Liver (tissue), 9 donors: ENCODE data around the gene SLC6A17. TPM values are rescaled to one million over a fixed set of nuclear protein-coding genes. Genes with fewer than 3 reads are reported as not detected.

Source experiments
- DNase-seq: peaks from one replicate; pipeline ENCODE4 v3.0.0-alpha.2; 2017; ENCODE audit warnings: low spot score
- H3K27ac ChIP-seq, 2 donors: one replicate each; pipeline ENCODE4 v1.7.0; 2013; ENCODE audit warnings: inconsistent platforms in 2 of 2, low read length in 2 of 2, control low read depth in 1 of 2, low read depth in 1 of 2, mild to moderate bottlenecking in 1 of 2
- H3K27me3 ChIP-seq, 4 donors: one replicate each; pipeline versions ENCODE4 v1.6.1 to v1.7.0; 2013; ENCODE audit warnings: low read length in 3 of 4, inconsistent platforms in 1 of 4, mild to moderate bottlenecking in 1 of 4, moderate library complexity in 1 of 4; ENCODE audit not compliant: control insufficient read depth in 4 of 4, insufficient read depth in 4 of 4
- H3K36me3 ChIP-seq, 4 donors: one replicate each; pipeline versions ENCODE4 v1.6.1 to v1.7.0; 2013; ENCODE audit warnings: low read length in 3 of 4, mild to moderate bottlenecking in 3 of 4, low read depth in 1 of 4, moderate library complexity in 1 of 4; ENCODE audit not compliant: control insufficient read depth in 4 of 4, insufficient read depth in 3 of 4
- H3K4me1 ChIP-seq, 4 donors: one replicate each; pipeline versions ENCODE4 v1.6.1 to v1.7.0; 2013; ENCODE audit warnings: low read length in 3 of 4, mild to moderate bottlenecking in 3 of 4, moderate library complexity in 1 of 4; ENCODE audit not compliant: control insufficient read depth in 4 of 4, insufficient read depth in 4 of 4
- H3K4me3 ChIP-seq, 3 donors: one replicate each; pipeline versions ENCODE4 v1.6.1 to v1.7.0; 2013; ENCODE audit warnings: low read length in 3 of 3, control low read depth in 1 of 3, low read depth in 1 of 3, mild to moderate bottlenecking in 1 of 3
- H3K9ac ChIP-seq, 2 donors: one replicate each; pipeline ENCODE4 v1.7.0; 2013; ENCODE audit warnings: low read length in 2 of 2, mild to moderate bottlenecking in 2 of 2, moderate library complexity in 2 of 2, control low read depth in 1 of 2, low read depth in 1 of 2
- H3K9me3 ChIP-seq, 4 donors: one replicate each; pipeline versions ENCODE4 v1.6.1 to v1.7.0; 2013; ENCODE audit warnings: low read length in 3 of 4; ENCODE audit not compliant: control insufficient read depth in 4 of 4
- EGR1 ChIP-seq, 2 donors: IDR thresholded peaks; 2 replicates each; pipeline ENCODE4 v1.6.1; 2016 to 2018; ENCODE audit warnings: antibody characterized with exemption in 2 of 2, low read depth in 2 of 2
- FOXA1 ChIP-seq: IDR thresholded peaks from 2 replicates; pipeline ENCODE4 v1.6.1; 2016; ENCODE audit warnings: antibody characterized with exemption
- FOXA2 ChIP-seq: IDR thresholded peaks from 2 replicates; pipeline ENCODE4 v1.6.1; 2016; ENCODE audit warnings: antibody characterized with exemption
- GABPA ChIP-seq, 2 donors: IDR thresholded peaks in 1 of 2; conservative IDR thresholded peaks in 1 of 2; 2 replicates each; pipeline ENCODE4 v1.6.1; 2016; ENCODE audit warnings: antibody characterized with exemption in 2 of 2, mild to moderate bottlenecking in 1 of 2, moderate library complexity in 1 of 2
- HNF4A ChIP-seq, 2 donors: conservative IDR thresholded peaks; 2 replicates each; pipeline ENCODE4 v1.6.1; 2016; ENCODE audit warnings: antibody characterized with exemption in 2 of 2, mild to moderate bottlenecking in 2 of 2
- HNF4G ChIP-seq: IDR thresholded peaks from 2 replicates; pipeline ENCODE4 v1.6.1; 2016; ENCODE audit warnings: antibody characterized with exemption
- JUND ChIP-seq, 2 donors: IDR thresholded peaks; 2 replicates each; pipeline ENCODE4 v1.6.1; 2016; ENCODE audit warnings: antibody characterized with exemption in 2 of 2
- MAX ChIP-seq: IDR thresholded peaks from 2 replicates; pipeline ENCODE4 v1.6.1; 2016; ENCODE audit warnings: antibody characterized with exemption
- NR2F2 ChIP-seq: IDR thresholded peaks from 2 replicates; pipeline ENCODE4 v1.6.1; 2016; ENCODE audit warnings: antibody characterized with exemption
- RAD21 ChIP-seq, 2 donors: IDR thresholded peaks; 2 replicates each; pipeline ENCODE4 v1.6.1; 2016; ENCODE audit warnings: antibody characterized with exemption in 2 of 2, mild to moderate bottlenecking in 2 of 2
- REST ChIP-seq: IDR thresholded peaks from 2 replicates; pipeline ENCODE4 v1.6.1; 2016; ENCODE audit warnings: antibody characterized with exemption, mild to moderate bottlenecking
- RXRA ChIP-seq, 2 donors: IDR thresholded peaks; 2 replicates each; pipeline ENCODE4 v1.6.1; 2017 to 2018; ENCODE audit warnings: antibody characterized with exemption in 2 of 2, mild to moderate bottlenecking in 1 of 2
- SP1 ChIP-seq: IDR thresholded peaks from 2 replicates; pipeline ENCODE4 v1.6.1; 2018; ENCODE audit warnings: antibody characterized with exemption, mild to moderate bottlenecking
- TAF1 ChIP-seq: conservative IDR thresholded peaks from 2 replicates; pipeline ENCODE4 v1.6.1; 2016; ENCODE audit warnings: antibody characterized with exemption, mild to moderate bottlenecking
- YY1 ChIP-seq: IDR thresholded peaks from 2 replicates; pipeline ENCODE4 v1.6.1; 2016; ENCODE audit warnings: antibody characterized with exemption, mild to moderate bottlenecking
- ZBTB33 ChIP-seq: IDR thresholded peaks from 2 replicates; pipeline ENCODE4 v1.6.1; 2016; ENCODE audit warnings: antibody characterized with exemption
- WGBS: extraction: QIAGEN DNeasy Blood & Tissue Kit; methylation state at CpG from one replicate; pipeline ENCODE4 v1.1.7; 2013; 5-methylcytosine and 5-hydroxymethylcytosine counted together
- polyA plus RNA-seq, 2 donors: library from polyadenylated mRNA; stranded (reverse) in 1 of 2; unstranded in 1 of 2; fragments of 200-250 nt in 1 of 2; fragments of >200 nt in 1 of 2; fragmentation: Nextera tagmentation in 1 of 2; extraction: Ambion mirVana in 1 of 2; gene quantifications; one replicate each; pipeline versions ENCODE4 v1.2.1 to v1.2.3, GENCODE V29; 2013 to 2015
- total RNA-seq, 2 donors: library from RNA; depleted of rRNA; stranded (reverse); fragments of >200 nt; gene quantifications; one replicate each; pipeline ENCODE4 v1.2.3, GENCODE V29; 2014
- TF ChIP-seq, protein P1 (sequence below): IDR thresholded peaks from 2 replicates; pipeline ENCODE4 v1.6.1; 2016; ENCODE audit warnings: antibody characterized with exemption
- TF ChIP-seq, protein P2 (sequence below): fragments of 150-350 bp; IDR thresholded peaks from 2 replicates; pipeline ENCODE4 v1.5.1; 2017; ENCODE audit warnings: improper control_type of control experiment, low read depth, low read length; ENCODE audit not compliant: missing input control
- donor health status: healthy.
- donor health status: healthy.
- donor health status: healthy.
- donor health status: healthy.
- donor health status: healthy.

SLC6A17 gene
- total and polyA plus RNA-seq, 4 donors, result not detected

GRCh38 chr1:110172001-110172400, 21.7 kb downstream of the SLC6A17 start (continued):
- TF ChIP-seq REST, result no peak
- no peak for TF ChIP-seq TAF1
- TF ChIP-seq GABPA (IDR thresholded peaks at IDR 0.05 in 1 of 2, conservative IDR thresholded peaks at IDR 0.05 in 1 of 2), result no peak

- 71% methylated on average over 15 of the region's 15 CpGs for WGBS
- TF ChIP-seq EGR1 (IDR thresholded peaks at IDR 0.05; ENCODE audit: low read depth in 2 of 2) (no peak), HNF4A (conservative IDR thresholded peaks at IDR 0.05) (no peak), JUND (IDR thresholded peaks at IDR 0.05) (no peak), RAD21 (IDR thresholded peaks at IDR 0.05) (no peak), FOXA1 (no peak), REST (no peak), FOXA2 (no peak), MAX (no peak), RXRA (IDR thresholded peaks at IDR 0.05) (no peak), NR2F2 (no peak), HNF4G (no peak), GABPA (IDR thresholded peaks at IDR 0.05 in 1 of 2, conservative IDR thresholded peaks at IDR 0.05 in 1 of 2) (no peak), SP1 (no peak), ZBTB33 (no peak), YY1 (no peak), TAF1 (no peak)
- TF ChIP-seq, protein P1, sequence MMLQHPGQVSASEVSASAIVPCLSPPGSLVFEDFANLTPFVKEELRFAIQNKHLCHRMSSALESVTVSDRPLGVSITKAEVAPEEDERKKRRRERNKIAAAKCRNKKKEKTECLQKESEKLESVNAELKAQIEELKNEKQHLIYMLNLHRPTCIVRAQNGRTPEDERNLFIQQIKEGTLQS, result no peak
- TF ChIP-seq, protein P2, sequence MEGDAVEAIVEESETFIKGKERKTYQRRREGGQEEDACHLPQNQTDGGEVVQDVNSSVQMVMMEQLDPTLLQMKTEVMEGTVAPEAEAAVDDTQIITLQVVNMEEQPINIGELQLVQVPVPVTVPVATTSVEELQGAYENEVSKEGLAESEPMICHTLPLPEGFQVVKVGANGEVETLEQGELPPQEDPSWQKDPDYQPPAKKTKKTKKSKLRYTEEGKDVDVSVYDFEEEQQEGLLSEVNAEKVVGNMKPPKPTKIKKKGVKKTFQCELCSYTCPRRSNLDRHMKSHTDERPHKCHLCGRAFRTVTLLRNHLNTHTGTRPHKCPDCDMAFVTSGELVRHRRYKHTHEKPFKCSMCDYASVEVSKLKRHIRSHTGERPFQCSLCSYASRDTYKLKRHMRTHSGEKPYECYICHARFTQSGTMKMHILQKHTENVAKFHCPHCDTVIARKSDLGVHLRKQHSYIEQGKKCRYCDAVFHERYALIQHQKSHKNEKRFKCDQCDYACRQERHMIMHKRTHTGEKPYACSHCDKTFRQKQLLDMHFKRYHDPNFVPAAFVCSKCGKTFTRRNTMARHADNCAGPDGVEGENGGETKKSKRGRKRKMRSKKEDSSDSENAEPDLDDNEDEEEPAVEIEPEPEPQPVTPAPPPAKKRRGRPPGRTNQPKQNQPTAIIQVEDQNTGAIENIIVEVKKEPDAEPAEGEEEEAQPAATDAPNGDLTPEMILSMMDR, result no peak
- H3K27ac ChIP-seq, result no peak overlapping the region
- peaks cover 0 to 3% (median under 1%) of the 10 kb centered on the region in 4 donors for H3K27me3 ChIP-seq
- H3K36me3 ChIP-seq, result no peaks in the 10 kb centered on the region
- DNase-seq, result no peak
- H3K4me1 ChIP-seq, result no peaks in the 10 kb centered on the region
- H3K9ac ChIP-seq, result no peak overlapping the region
- H3K4me3 ChIP-seq, result no peak overlapping the region
- no peaks in the 10 kb centered on the region for H3K9me3 ChIP-seq
Measured at GRCh38 chr1:110173466-110174105, 23.3 kb downstream of the SLC6A17 start.
